ENCODE data around the gene EPPIN. TPM values are rescaled to one million over a fixed set of nuclear protein-coding genes. Genes with fewer than 3 reads are reported as not detected.

The EPPIN gene
- total and polyA plus RNA-seq, 7 donors: not detected

GRCh38 chr20:45527294-45527693 lies 19.9 kb downstream of the EPPIN start:
- Histone ChIP-seq H3K27ac (no peak overlapping the region), H3K9me3 (no peaks in the 10 kb centered on the region), H3K4me3 (no peak overlapping the region), H3K4me1 (no peaks in the 10 kb centered on the region), H3K27me3 (no peaks in the 10 kb centered on the region), H3K36me3 (no peaks in the 10 kb centered on the region)
- intact Hi-C loops (cut with DNase I): no loop called here
- DNase-seq: no peak
- no peak for TF ChIP-seq POLR2AphosphoS5 (IDR thresholded peaks at IDR 0.05)
- no peak for TF ChIP-seq POLR2A (IDR thresholded peaks at IDR 0.05)
- TF ChIP-seq, protein P1, sequence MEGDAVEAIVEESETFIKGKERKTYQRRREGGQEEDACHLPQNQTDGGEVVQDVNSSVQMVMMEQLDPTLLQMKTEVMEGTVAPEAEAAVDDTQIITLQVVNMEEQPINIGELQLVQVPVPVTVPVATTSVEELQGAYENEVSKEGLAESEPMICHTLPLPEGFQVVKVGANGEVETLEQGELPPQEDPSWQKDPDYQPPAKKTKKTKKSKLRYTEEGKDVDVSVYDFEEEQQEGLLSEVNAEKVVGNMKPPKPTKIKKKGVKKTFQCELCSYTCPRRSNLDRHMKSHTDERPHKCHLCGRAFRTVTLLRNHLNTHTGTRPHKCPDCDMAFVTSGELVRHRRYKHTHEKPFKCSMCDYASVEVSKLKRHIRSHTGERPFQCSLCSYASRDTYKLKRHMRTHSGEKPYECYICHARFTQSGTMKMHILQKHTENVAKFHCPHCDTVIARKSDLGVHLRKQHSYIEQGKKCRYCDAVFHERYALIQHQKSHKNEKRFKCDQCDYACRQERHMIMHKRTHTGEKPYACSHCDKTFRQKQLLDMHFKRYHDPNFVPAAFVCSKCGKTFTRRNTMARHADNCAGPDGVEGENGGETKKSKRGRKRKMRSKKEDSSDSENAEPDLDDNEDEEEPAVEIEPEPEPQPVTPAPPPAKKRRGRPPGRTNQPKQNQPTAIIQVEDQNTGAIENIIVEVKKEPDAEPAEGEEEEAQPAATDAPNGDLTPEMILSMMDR (IDR thresholded peaks at IDR 0.05): no peak
- TF ChIP-seq EP300 (IDR thresholded peaks at IDR 0.05): no peak
- 77 to 79% methylated on average over 4 of the region's 4 CpGs for WGBS, 2 donors

DNA sequence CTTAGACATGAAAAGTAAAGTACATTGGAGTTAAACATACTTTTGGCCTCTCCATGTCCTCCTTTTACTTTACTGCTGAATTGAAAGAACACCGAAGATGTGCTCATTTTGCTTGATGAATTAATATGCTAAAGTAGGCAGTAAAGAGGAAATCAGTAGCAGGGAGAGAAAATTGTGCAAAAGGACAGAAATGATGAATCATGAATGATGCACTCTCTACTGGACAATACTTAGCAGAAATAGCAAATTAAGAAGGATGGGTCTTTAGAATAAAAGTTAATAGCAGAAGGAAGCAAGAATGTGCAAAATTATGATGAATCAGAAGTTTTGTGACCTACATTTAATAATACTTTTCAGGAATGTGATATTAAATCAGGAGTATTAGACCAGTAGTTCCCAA lies 23.4 kb downstream of the EPPIN start:
- intact Hi-C loops (cut with DNase I): no loop called here
- Histone ChIP-seq H3K4me3 (no peak overlapping the region), H3K27ac (no peak overlapping the region), H3K27me3 (no peaks in the 10 kb centered on the region), H3K4me1 (peaks cover 0 to 3% (median 2%) of the 10 kb centered on the region in 4 donors), H3K9me3 (no peaks in the 10 kb centered on the region), H3K36me3 (no peaks in the 10 kb centered on the region)
- 77 to 85% methylated on average over 1 of the region's 1 CpG for WGBS, 2 donors
- TF ChIP-seq POLR2AphosphoS5 (IDR thresholded peaks at IDR 0.05): no peak
- DNase-seq: no peak

GRCh38 chr20:45518282-45518681 lies 28.9 kb downstream of the EPPIN start:
- intact Hi-C loops (cut with DNase I): no loop called here
- TF ChIP-seq POLR2AphosphoS5 (IDR thresholded peaks at IDR 0.05): no peak
- TF ChIP-seq EP300 (IDR thresholded peaks at IDR 0.05): no peak
- TF ChIP-seq, protein P1 (IDR thresholded peaks at IDR 0.05): no peak
- TF ChIP-seq POLR2A (IDR thresholded peaks at IDR 0.05): no peak

DNA sequence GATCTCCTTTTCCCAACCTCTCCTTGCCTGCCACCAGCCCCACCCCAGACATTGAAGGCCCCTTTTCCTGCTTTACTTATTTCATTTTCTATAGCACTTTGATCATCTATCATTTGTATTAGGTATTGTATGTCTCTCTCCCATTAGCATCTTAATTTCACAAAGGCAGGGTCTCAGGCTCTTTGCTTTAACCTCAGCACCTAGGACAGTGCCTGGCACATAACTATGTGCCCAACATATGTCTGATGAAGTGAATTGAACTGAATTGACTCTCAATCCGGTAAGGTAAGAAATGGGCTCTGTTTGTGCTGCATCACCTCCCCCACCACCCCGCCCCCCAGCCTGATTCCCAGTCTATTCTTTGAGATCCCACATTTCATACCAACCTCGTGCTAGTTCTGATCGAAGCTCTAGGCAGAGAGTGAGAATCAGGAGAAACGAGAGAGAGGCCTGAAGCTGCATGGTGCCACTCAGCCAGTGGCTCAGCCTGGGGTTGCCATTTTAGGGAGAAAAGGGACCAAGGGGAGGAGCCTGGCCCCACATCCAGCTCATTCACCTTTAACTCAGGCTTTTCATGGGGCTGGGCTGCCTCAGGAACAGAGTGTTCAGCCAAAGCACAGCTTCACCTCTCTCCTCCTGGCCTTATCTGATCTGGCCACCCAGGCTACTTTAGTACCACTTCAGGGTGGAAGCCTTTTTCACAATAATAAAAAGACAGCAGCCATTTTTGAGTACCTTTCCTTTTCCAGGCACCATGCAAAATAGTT lies 31.9 kb downstream of the EPPIN start, which contains the start of gene SPINT3:
TSS of gene SPINT3 (minus strand) at position 476 of the 767 bp plus-strand sequence. CDS start at position 462, 14 bp downstream.
- Histone ChIP-seq H3K27ac (no peak within 1 kb of the TSS), H3K4me3 (no peak within 1 kb of the TSS), H3K9me3 (no peaks in the 10 kb centered on the region), H3K4me1 (peaks cover 0 to 16% (median 12%) of the 10 kb centered on the region in 4 donors), H3K27me3 (no peaks in the 10 kb centered on the region), H3K36me3 (no peaks in the 10 kb centered on the region)
- no peak for DNase-seq
- intact Hi-C loops (cut with DNase I): no loop called here
- no peak for TF ChIP-seq POLR2A (IDR thresholded peaks at IDR 0.05)
- TF ChIP-seq, protein P1 (IDR thresholded peaks at IDR 0.05): no peak
- TF ChIP-seq POLR2AphosphoS5 (IDR thresholded peaks at IDR 0.05): no peak
- no peak for TF ChIP-seq EP300 (IDR thresholded peaks at IDR 0.05)
- WGBS, 2 donors: 76 to 85% methylated on average over 5 of the region's 5 CpGs

More at GRCh38 chr20:45518282-45518681, 28.9 kb downstream of the EPPIN start:
- Histone ChIP-seq H3K4me3 (no peak overlapping the region), H3K9me3 (no peaks in the 10 kb centered on the region), H3K27ac (peak overlapping the region in 2 of 4 donors; percentile 29 to 33), H3K27me3 (no peaks in the 10 kb centered on the region), H3K4me1 (peaks cover 0 to 16% (median 12%) of the 10 kb centered on the region in 4 donors), H3K36me3 (no peaks in the 10 kb centered on the region)
- DNase-seq: no peak
- WGBS, 2 donors: 34 to 57% methylated on average over 2 of the region's 2 CpGs

GRCh38 chr20:45510242-45510862 lies 36.8 kb downstream of the EPPIN start:
- Histone ChIP-seq H3K4me3 (no peak overlapping the region), H3K27ac (no peak overlapping the region), H3K4me1 (no peaks in the 10 kb centered on the region), H3K9me3 (no peaks in the 10 kb centered on the region), H3K27me3 (no peaks in the 10 kb centered on the region), H3K36me3 (no peaks in the 10 kb centered on the region)
- 81 to 92% methylated on average over 5 of the region's 5 CpGs for WGBS, 2 donors
- no peak for DNase-seq
- TF ChIP-seq, protein P1 (IDR thresholded peaks at IDR 0.05): no peak
- TF ChIP-seq POLR2AphosphoS5 (IDR thresholded peaks at IDR 0.05) (no peak), EP300 (IDR thresholded peaks at IDR 0.05) (no peak), POLR2A (IDR thresholded peaks at IDR 0.05) (no peak)
- intact Hi-C loops (cut with DNase I): no loop called here
